ENCODE data around the gene FTCD. TPM values are rescaled to one million over a fixed set of nuclear protein-coding genes. Genes with fewer than 3 reads are reported as not detected.

Gene FTCD
- total RNA-seq, 6 experiments from 2014 or later = 141 to 668 (median 417) TPM

DNA sequence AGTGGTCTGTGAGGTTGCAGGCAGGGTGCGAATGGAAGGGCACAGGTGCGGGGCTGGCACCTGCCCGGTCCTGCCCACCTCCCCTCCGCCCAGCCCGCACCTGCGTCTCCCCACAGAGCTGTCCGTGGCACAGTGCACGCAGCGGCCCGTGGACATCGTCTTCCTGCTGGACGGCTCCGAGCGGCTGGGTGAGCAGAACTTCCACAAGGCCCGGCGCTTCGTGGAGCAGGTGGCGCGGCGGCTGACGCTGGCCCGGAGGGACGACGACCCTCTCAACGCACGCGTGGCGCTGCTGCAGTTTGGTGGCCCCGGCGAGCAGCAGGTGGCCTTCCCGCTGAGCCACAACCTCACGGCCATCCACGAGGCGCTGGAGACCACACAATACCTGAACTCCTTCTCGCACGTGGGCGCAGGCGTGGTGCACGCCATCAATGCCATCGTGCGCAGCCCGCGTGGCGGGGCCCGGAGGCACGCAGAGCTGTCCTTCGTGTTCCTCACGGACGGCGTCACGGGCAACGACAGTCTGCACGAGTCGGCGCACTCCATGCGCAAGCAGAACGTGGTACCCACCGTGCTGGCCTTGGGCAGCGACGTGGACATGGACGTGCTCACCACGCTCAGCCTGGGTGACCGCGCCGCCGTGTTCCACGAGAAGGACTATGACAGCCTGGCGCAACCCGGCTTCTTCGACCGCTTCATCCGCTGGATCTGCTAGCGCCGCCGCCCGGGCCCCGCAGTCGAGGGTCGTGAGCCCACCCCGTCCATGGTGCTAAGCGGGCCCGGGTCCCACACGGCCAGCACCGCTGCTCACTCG, 23.3 kb downstream of the FTCD start:
- intact Hi-C loops (cut with DNase I) = no loop called here
- Histone ChIP-seq H3K9me3 (no peaks in the 10 kb centered on the region), H3K27ac (no peak overlapping the region), H3K4me1 (no peaks in the 10 kb centered on the region), H3K4me3 (no peak overlapping the region), H3K36me3 (peaks cover 0 to 14% (median 0%) of the 10 kb centered on the region in 4 donors), H3K27me3 (no peaks in the 10 kb centered on the region)
- TF ChIP-seq, protein P1, sequence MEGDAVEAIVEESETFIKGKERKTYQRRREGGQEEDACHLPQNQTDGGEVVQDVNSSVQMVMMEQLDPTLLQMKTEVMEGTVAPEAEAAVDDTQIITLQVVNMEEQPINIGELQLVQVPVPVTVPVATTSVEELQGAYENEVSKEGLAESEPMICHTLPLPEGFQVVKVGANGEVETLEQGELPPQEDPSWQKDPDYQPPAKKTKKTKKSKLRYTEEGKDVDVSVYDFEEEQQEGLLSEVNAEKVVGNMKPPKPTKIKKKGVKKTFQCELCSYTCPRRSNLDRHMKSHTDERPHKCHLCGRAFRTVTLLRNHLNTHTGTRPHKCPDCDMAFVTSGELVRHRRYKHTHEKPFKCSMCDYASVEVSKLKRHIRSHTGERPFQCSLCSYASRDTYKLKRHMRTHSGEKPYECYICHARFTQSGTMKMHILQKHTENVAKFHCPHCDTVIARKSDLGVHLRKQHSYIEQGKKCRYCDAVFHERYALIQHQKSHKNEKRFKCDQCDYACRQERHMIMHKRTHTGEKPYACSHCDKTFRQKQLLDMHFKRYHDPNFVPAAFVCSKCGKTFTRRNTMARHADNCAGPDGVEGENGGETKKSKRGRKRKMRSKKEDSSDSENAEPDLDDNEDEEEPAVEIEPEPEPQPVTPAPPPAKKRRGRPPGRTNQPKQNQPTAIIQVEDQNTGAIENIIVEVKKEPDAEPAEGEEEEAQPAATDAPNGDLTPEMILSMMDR (IDR thresholded peaks at IDR 0.05) = no peak
- no peak for TF ChIP-seq POLR2A (IDR thresholded peaks at IDR 0.05)
- no peak for ATAC-seq
- 92% methylated on average over 13 of the region's 85 CpGs for WGBS (ENCODE audit: insufficient coverage, low coverage, low lambda C conversion rate, missing lambda C conversion rate)
- peak in 2 of 3 donors; percentile 31 to 57 for DNase-seq

DNA sequence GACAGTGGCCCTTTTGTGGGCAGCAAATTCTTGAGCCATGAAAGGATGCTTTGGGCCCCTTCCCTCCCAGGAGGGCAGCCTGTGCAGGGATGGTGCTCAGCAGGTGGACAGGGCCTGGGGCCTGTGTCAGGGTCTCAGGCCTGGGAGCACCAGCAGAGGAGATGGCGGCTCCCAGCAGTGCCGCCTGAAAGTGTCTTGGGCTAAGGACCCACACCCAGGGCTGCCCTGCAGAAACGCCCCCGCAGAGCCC, 23.9 kb downstream of the FTCD start:
- H3K27ac ChIP-seq = no peak overlapping the region

DNA sequence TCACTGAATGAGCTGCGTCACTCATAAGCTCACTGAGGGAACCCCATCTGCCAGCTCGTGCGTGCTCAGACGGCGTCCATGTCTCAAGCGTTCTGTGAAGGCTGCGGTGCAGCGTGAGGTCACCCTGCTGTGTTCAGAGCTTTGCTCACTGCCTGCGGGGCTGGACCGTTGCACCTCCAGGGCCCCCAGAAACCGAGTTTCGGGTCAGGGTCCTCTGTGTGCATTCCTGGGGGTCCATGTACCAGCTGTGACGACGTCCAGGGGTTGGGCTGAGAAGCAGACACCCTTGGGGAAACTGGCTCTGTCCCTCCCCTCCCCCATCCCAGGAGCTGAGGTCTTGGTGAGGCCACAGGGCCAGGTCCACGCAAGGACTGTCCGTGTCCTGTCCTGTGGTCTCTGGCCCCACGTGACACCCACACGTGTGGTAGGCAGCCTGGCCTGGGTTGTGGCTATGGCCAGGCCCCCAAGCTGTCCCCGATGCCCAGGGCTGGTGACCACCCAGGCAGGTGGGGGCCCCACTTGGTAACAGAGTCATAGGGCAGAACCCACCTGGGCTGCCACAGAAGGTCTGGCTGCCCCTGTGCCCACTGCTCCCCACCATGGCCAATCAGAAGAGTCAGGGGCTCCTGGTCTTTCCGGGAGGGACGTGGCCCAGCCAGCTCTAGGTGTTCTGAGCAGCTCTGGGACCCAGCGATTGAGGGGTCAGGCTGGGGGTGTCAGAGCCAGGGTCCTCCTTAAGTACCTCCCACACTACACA, 24.4 kb downstream of the FTCD start:
- DNase-seq (peak; percentile 26 to 57 (median 56)), ATAC-seq (no peak)
- WGBS (ENCODE audit: insufficient coverage, low coverage, low lambda C conversion rate, missing lambda C conversion rate) = 95% methylated on average over 3 of the region's 22 CpGs
- intact Hi-C loops (cut with DNase I) = no loop called here
- TF ChIP-seq, protein P1 (IDR thresholded peaks at IDR 0.05) = no peak
- TF ChIP-seq POLR2A (IDR thresholded peaks at IDR 0.05) = no peak
- no peak overlapping the region for H3K27ac ChIP-seq
- H3K9me3 ChIP-seq = no peaks in the 10 kb centered on the region
- no peaks in the 10 kb centered on the region for H3K27me3 ChIP-seq
- H3K4me1 ChIP-seq = no peaks in the 10 kb centered on the region
- no peak overlapping the region for H3K4me3 ChIP-seq
- H3K36me3 ChIP-seq = peaks cover 0 to 10% (median 0%) of the 10 kb centered on the region in 4 donors

More for the DNA sequence above, 23.9 kb downstream of the FTCD start:
- intact Hi-C loops (cut with DNase I) = no loop called here
- no peaks in the 10 kb centered on the region for H3K27me3 ChIP-seq
- TF ChIP-seq, protein P1 (IDR thresholded peaks at IDR 0.05) = no peak
- no peak for TF ChIP-seq POLR2A (IDR thresholded peaks at IDR 0.05)
- peaks cover 0 to 10% (median 0%) of the 10 kb centered on the region in 4 donors for H3K36me3 ChIP-seq
- ATAC-seq (no peak), DNase-seq (no peak)
- H3K4me1 ChIP-seq = no peaks in the 10 kb centered on the region
- no CpG with 5 or more reads among the region's 4 CpGs for WGBS (ENCODE audit: insufficient coverage, low coverage, low lambda C conversion rate, missing lambda C conversion rate)
- no peak overlapping the region for H3K4me3 ChIP-seq
- H3K9me3 ChIP-seq = no peaks in the 10 kb centered on the region

DNA sequence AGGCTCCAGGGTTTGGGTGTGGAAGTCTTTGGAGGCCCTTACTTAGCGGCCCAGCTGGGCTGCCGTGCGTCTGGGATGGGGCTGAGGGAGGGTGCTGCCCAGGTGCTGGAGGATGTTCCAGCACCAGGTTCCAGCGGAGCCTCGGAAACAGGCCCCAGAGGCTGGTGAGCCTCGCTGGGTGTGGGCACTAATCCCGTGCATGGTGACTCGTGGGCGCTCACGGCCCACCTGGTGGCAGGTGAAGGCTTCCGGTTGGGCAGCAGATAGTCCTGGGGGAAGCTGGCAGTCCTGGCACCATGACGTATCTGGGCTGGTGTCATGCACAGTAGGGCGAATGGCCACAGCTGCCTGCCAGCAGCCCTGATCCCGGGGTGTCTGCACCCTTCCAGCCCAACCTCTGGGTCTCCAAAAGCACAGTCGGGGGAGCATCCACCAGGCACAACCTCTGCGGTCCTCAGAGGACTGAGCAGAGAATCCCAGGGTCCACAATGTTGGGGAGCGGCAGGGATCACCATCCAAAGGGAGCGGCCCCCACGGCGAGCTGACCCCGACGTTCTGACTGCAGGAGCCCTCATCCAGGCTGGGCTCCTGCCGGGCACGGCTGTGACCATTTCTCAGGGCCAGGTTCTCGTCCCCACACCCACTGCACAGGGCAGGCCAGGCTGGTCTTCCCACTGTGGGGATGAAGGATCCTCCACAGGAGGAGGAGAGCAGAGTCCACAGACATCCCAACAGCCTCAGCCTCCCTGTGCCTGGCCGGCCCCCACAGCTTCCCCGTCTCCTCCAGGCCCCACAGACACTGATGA, 25.3 kb downstream of the FTCD start:
- no peak overlapping the region for H3K27ac ChIP-seq
- peaks cover 0 to 10% (median 0%) of the 10 kb centered on the region in 4 donors for H3K36me3 ChIP-seq

More for the DNA sequence above, 25.3 kb downstream of the FTCD start:
- 78% methylated on average over 4 of the region's 27 CpGs for WGBS (ENCODE audit: insufficient coverage, low coverage, low lambda C conversion rate, missing lambda C conversion rate)
- intact Hi-C loops (cut with DNase I) = no loop called here
- DNase-seq (peak; percentile 19 to 58 (median 48)), ATAC-seq (no peak)
- Histone ChIP-seq H3K9me3 (no peaks in the 10 kb centered on the region), H3K27me3 (no peaks in the 10 kb centered on the region), H3K4me1 (no peaks in the 10 kb centered on the region), H3K4me3 (no peak overlapping the region)
- TF ChIP-seq POLR2A (IDR thresholded peaks at IDR 0.05) = no peak
- TF ChIP-seq, protein P1 (IDR thresholded peaks at IDR 0.05) = no peak

Measured in right lobe of liver (tissue), 6 donors.